SK-MEL-5 (cell line): ENCODE data around the gene C11orf58. TPM values are rescaled to one million over a fixed set of nuclear protein-coding genes. Genes with fewer than 3 reads are reported as not detected.

Source experiments
- DNase-seq: peaks from one replicate; pipeline ENCODE4 v3.0.0-alpha.2; 2016; ENCODE audit warnings: low read depth, low spot score
- in situ Hi-C: cut with HindIII; loops from 2 replicates; pipeline ENCODE4 v1.10.0; 2016; ENCODE audit warnings: low sequenced_read_pairs, high pct_unique_total_duplicates, low pct_unique_long_range_greater_than_20kb
- polyA plus RNA-seq, 2 experiments: library from polyadenylated mRNA; depleted of rRNA; stranded (reverse); fragments of >200 nt; gene quantifications; 2 replicates each; pipeline ENCODE4 v1.2.3, GENCODE V29; 2015
- total RNA-seq: library from RNA; depleted of rRNA; stranded (reverse); fragments of >200 nt; shearing (Covaris generic); gene quantifications from 2 replicates; pipeline ENCODE4 v1.2.3, GENCODE V29; 2014; rRNA removed

C11orf58 gene
- 152 and 155 TPM in 2 replicates for total RNA-seq
- polyA plus RNA-seq (2015; cell fraction: cytosol; rRNA removed) = 101 and 102 TPM in 2 replicates
- 91.3 and 114 TPM in 2 replicates for polyA plus RNA-seq (2015; cell fraction: nucleus; rRNA removed)

DNA sequence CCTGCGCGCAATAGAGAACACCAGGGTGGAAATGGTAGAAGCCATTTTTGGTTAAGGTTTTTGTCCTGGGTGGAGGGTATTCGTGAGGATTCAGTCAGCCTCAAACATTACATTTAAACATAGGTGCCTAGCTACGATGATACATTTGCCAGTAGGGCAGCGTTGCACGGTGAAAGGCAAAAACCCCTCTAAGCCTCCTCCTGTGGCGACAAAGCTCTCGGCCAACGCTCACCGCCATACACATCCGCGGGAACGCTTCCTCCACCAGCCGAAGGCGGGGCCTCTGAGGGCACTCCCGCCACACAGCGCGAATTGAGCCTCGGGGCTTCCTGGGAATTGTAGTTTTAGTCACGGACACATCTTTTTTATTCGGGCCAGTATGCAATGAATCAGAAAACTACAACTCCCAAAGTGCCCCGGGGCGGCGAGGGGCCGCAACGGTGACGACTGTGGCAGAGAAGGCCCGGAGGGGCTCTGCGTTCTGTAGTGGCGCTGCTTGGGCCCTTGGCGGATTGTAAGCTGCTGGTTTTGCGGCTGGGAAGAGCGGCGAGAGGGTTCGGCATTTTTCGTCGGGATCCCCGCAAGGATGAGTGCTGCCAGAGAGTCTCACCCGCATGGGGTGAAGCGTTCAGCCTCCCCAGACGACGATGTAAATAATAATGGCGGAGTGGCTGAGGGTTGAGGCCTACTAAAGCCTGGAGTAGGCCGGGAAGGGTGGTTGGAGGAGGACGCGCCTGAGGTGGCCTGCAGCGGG is at the start of gene C11orf58:
TSS of gene C11orf58 (plus strand) at position 455 of the 754 bp plus-strand sequence. CDS start at position 587, 132 bp downstream.
- in situ Hi-C loops = no loop called here
- peak; percentile 98 for DNase-seq

DNA sequence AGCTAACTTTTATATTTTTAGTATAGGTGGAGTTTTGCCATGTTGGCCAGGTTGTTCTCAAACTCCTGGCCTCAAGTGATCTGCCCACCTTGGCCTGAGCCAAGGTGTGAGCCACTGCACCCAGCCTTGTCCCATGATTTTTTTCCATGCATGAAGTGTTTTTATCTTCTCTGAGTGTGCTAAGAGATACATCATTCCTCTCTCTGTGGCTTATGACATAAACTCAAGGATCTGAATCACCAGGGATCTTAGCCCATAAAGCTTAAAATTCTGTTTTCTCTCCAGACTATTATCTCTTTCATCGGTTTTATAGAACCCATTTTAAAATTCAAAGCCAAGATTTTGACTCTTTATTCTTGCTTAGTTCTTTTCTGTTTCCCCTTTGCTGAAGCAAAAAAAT is 48.4 kb upstream of the C11orf58 start:
- in situ Hi-C loops = no loop called here
- no peak for DNase-seq

GRCh38 chr11:16703795-16704194 is 34.7 kb upstream of the C11orf58 start:
- in situ Hi-C loops = no loop called here
- DNase-seq = no peak

GRCh38 chr11:16713594-16713993 is 24.9 kb upstream of the C11orf58 start:
- no peak for DNase-seq
- in situ Hi-C loops = no loop called here

DNA sequence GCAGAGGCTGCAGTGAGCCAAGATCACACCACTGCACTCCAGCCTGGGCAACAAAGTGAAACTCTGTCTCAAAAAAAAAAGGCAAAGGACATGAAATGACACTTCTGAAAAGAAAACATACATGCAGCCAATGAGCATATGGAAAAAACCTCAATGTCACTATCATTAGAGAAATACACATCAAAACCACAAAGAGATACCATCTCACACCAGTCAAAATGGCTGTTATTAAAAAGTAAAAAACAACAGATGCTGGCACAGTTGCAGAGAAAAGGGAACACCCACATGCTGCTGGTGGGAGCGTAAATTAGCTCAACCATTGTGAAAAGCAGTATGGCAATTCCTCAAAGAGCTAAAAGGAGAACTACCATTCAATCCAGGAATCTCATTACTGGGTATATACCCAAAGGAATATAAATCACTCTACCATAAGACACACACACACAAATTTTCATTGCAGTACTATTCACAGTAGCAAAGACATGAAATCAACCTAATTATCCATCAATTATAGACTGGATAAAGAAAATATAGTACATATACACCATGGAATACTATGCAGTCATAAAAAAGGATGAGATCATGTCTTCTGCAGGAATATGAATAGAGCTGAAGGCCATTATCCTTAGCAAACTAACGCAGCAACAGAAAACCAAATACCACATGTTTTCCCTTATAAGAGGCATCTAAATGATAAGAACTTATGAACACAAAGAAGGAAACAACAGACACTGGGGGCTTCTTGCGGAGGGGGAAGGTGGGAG is 15.7 kb upstream of the C11orf58 start:
- no peak for DNase-seq
- in situ Hi-C loops = no loop called here

GRCh38 chr11:16727806-16728205 is 10.6 kb upstream of the C11orf58 start:
- in situ Hi-C loops = no loop called here
- no peak for DNase-seq

DNA sequence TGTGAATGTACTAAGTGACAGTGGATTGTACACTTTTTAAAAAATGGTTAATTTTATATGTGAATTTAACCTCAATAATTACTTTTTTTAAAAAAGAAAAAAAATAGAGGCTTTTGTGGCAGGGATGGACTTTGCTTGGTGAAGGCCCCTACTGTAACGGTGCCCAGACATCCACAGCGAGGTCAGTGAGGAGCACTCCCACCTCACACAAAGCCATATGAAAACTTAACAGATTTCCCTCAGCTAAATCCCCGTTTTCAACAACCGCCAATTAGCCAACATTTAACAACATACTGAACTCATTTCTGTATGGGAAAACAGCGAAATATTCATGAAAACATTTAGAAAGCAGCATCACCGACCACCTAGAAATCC is 642 bp upstream of the C11orf58 start:
- in situ Hi-C loops = no loop called here

DNA sequence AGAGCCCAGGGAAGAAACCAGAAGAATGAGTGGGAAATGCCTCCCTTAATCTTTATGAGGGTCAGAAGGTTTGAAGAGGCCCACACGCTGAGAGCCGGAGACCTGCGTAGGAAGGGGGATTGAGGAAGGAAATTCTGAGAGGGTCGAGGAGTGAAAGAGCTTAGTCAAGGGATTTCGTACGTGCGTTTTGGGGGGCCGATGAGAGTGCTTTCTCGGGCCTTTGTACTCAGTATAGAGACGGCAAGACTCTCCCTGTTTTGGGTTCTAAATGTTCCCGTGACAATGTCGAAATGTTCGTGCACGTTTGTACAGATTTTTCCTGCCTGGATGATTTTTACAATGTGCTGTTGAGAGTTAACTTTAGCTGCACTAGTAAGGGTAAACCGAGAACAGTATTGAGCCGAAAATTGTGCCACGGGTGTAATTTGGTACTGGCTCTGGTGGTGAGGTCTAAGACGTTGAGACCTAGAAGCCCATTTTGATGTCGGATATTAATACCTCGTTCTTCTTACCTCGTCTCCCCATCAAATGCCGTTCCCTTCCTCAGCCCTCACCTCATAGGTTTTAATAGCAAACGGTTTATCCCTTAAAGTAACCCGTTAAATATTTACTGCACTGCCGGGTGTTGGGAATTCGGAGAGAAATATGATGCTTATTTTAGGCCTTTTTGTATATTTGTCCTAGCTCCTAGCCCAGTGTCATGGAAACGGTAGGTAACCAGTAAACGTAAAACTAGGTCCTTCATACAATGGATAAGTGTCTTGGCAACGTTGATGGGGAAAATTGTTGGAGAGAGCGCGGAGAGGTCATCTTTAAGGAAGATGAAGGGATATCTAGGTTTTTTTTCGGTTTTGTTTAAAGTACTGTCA is 734 bp downstream of the C11orf58 start:
- peak; percentile 16 for DNase-seq
- in situ Hi-C loops = no loop called here

More for the DNA sequence above, 642 bp upstream of the C11orf58 start:
- no peak for DNase-seq

- in situ Hi-C loops = no loop called here
- DNase-seq = no peak
Measured at GRCh38 chr11:16741473-16741872, 3.0 kb downstream of the C11orf58 start.

DNA sequence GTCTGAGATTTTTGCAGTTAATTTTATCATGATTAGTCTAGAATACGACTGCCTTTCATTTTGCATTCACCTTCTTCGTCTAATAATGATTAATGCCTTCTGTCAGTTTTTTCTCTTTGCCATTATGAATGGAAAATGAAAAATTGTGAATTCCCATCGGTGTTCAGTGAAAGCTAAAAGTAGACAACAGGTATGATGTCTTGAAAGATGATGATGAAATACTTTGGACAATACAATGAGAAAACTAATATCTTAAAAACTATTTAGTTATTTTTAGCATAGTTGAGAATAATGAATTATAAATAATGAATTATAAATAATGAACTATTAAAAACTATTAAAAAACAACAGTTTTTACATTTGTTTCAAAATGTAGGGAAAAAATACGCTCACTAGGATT is 5.0 kb downstream of the C11orf58 start:
- in situ Hi-C loops = no loop called here
- no peak for DNase-seq

GRCh38 chr11:16744128-16744725 is 5.8 kb downstream of the C11orf58 start:
- in situ Hi-C loops = no loop called here
- DNase-seq = no peak

- no peak for DNase-seq
- in situ Hi-C loops = no loop called here
Measured at GRCh38 chr11:16745950-16746605, 7.6 kb downstream of the C11orf58 start.

DNA sequence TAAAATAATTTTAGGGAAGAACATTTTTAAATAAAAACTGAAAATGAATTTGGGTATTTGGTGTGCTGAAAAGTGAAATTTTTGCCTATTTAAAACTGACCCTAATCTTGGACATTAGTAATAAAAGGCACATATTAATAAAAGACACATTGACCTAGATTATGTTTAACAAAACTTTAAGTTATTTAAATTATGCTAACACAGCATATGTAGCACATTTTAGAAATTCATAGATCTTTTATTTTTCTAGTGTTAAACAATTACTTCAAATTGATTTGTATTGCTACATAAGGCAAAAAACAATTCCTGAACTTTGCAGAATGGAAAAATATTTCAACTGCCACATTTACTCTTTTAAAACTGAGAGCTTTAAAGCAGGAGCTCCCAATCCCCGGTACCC is 10.6 kb downstream of the C11orf58 start:
- in situ Hi-C loops = no loop called here
- DNase-seq = no peak

DNA sequence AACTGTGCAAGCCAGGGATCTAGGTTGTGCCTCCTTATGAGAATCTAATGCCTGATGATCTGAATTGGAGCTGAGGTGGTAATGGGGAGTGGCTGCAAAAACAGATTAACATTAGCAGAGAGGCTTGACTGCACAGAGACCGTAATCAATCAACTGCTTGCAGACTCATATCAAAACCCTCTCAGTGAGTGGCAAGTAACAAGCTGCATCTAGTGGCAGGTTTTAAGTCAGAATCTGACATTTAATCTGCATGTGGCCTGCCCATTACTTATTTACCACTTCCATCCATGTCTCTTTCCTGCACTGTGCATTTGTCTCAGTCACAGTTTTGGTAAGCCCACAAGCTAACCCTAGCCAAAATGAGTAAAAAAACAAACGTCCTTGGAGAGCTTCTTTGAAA is 11.2 kb downstream of the C11orf58 start:
- DNase-seq = no peak
- in situ Hi-C loops = no loop called here

- in situ Hi-C loops = no loop called here
- DNase-seq = no peak
Measured at GRCh38 chr11:16750417-16750816, 12.0 kb downstream of the C11orf58 start.

DNA sequence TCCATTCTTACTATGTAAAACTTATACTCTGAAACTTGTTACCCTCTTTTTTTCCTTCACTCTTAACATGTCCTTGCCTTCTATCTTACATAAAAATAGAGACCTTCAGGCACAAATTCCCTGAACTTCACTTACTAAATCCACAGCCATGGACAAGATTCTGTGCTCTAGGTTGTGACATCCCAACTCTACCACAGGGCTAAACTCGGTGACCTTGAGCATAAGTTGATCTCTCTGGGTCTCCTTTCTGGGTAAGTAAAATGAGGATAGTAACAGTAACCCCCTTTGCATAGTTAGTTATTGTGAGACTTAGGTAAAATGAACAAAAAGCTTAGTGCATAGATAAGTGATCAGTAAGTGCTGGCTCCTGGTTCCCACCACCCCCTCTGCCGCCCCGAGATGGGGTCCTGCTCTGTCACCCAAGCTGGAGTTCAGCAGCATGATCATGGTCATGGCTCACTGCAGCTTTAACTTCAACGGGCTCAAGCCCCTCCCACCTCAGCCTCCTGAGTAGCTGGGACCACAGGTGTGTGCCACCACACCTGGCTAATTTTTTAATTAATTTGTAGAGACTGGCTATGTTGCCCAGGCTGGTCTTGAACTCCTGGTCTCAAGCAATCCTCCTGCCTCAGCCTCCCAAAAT is 20.1 kb downstream of the C11orf58 start:
- in situ Hi-C loops = no loop called here
- DNase-seq = no peak
